Liver (tissue), 10 donors: ENCODE results near the gene CDH20. TPM values are rescaled to one million over a fixed set of nuclear protein-coding genes. Genes with fewer than 3 reads are reported as not detected.

Source experiments
- DNase-seq: peaks from one replicate; pipeline ENCODE4 v3.0.0-alpha.2; 2017; ENCODE audit warnings: low spot score
- H3K27ac ChIP-seq, 2 donors: one replicate each; pipeline ENCODE4 v1.7.0; 2013; ENCODE audit warnings: inconsistent platforms in 2 of 2, low read length in 2 of 2, control low read depth in 1 of 2, low read depth in 1 of 2, mild to moderate bottlenecking in 1 of 2
- H3K27me3 ChIP-seq, 4 donors: one replicate each; pipeline versions ENCODE4 v1.6.1 to v1.7.0; 2013; ENCODE audit warnings: low read length in 3 of 4, inconsistent platforms in 1 of 4, mild to moderate bottlenecking in 1 of 4, moderate library complexity in 1 of 4; ENCODE audit not compliant: control insufficient read depth in 4 of 4, insufficient read depth in 4 of 4
- H3K36me3 ChIP-seq, 4 donors: one replicate each; pipeline versions ENCODE4 v1.6.1 to v1.7.0; 2013; ENCODE audit warnings: low read length in 3 of 4, mild to moderate bottlenecking in 3 of 4, low read depth in 1 of 4, moderate library complexity in 1 of 4; ENCODE audit not compliant: control insufficient read depth in 4 of 4, insufficient read depth in 3 of 4
- H3K4me1 ChIP-seq, 4 donors: one replicate each; pipeline versions ENCODE4 v1.6.1 to v1.7.0; 2013; ENCODE audit warnings: low read length in 3 of 4, mild to moderate bottlenecking in 3 of 4, moderate library complexity in 1 of 4; ENCODE audit not compliant: control insufficient read depth in 4 of 4, insufficient read depth in 4 of 4
- H3K4me3 ChIP-seq, 3 donors: one replicate each; pipeline versions ENCODE4 v1.6.1 to v1.7.0; 2013; ENCODE audit warnings: low read length in 3 of 3, control low read depth in 1 of 3, low read depth in 1 of 3, mild to moderate bottlenecking in 1 of 3
- H3K9ac ChIP-seq, 2 donors: one replicate each; pipeline ENCODE4 v1.7.0; 2013; ENCODE audit warnings: low read length in 2 of 2, mild to moderate bottlenecking in 2 of 2, moderate library complexity in 2 of 2, control low read depth in 1 of 2, low read depth in 1 of 2
- H3K9me3 ChIP-seq, 4 donors: one replicate each; pipeline versions ENCODE4 v1.6.1 to v1.7.0; 2013; ENCODE audit warnings: low read length in 3 of 4; ENCODE audit not compliant: control insufficient read depth in 4 of 4
- ATF3 ChIP-seq: IDR thresholded peaks from 2 replicates; pipeline ENCODE4 v1.6.1; 2016; ENCODE audit warnings: antibody characterized with exemption
- FOXA1 ChIP-seq: IDR thresholded peaks from 2 replicates; pipeline ENCODE4 v1.6.1; 2016; ENCODE audit warnings: antibody characterized with exemption
- GABPA ChIP-seq, 2 donors: IDR thresholded peaks in 1 of 2; conservative IDR thresholded peaks in 1 of 2; 2 replicates each; pipeline ENCODE4 v1.6.1; 2016; ENCODE audit warnings: antibody characterized with exemption in 2 of 2, mild to moderate bottlenecking in 1 of 2, moderate library complexity in 1 of 2
- JUND ChIP-seq, 2 donors: IDR thresholded peaks; 2 replicates each; pipeline ENCODE4 v1.6.1; 2016; ENCODE audit warnings: antibody characterized with exemption in 2 of 2
- NR2F2 ChIP-seq: IDR thresholded peaks from 2 replicates; pipeline ENCODE4 v1.6.1; 2016; ENCODE audit warnings: antibody characterized with exemption
- RAD21 ChIP-seq, 2 donors: IDR thresholded peaks; 2 replicates each; pipeline ENCODE4 v1.6.1; 2016; ENCODE audit warnings: antibody characterized with exemption in 2 of 2, mild to moderate bottlenecking in 2 of 2
- RXRA ChIP-seq, 2 donors: IDR thresholded peaks; 2 replicates each; pipeline ENCODE4 v1.6.1; 2017 to 2018; ENCODE audit warnings: antibody characterized with exemption in 2 of 2, mild to moderate bottlenecking in 1 of 2
- YY1 ChIP-seq: IDR thresholded peaks from 2 replicates; pipeline ENCODE4 v1.6.1; 2016; ENCODE audit warnings: antibody characterized with exemption, mild to moderate bottlenecking
- WGBS: extraction: QIAGEN DNeasy Blood & Tissue Kit; methylation state at CpG from one replicate; pipeline ENCODE4 v1.1.7; 2013; 5-methylcytosine and 5-hydroxymethylcytosine counted together
- polyA plus RNA-seq, 2 donors: library from polyadenylated mRNA; stranded (reverse) in 1 of 2; unstranded in 1 of 2; fragments of 200-250 nt in 1 of 2; fragments of >200 nt in 1 of 2; fragmentation: Nextera tagmentation in 1 of 2; extraction: Ambion mirVana in 1 of 2; gene quantifications; one replicate each; pipeline versions ENCODE4 v1.2.1 to v1.2.3, GENCODE V29; 2013 to 2015
- small RNA-seq: library from RNA; depleted of rRNA; stranded (forward); fragments of <200 nt; gene quantifications from one replicate; pipeline ENCODE3, GENCODE V24; 2014
- total RNA-seq, 2 donors: library from RNA; depleted of rRNA; stranded (reverse); fragments of >200 nt; gene quantifications; one replicate each; pipeline ENCODE4 v1.2.3, GENCODE V29; 2014
- donor health status: healthy.
- donor health status: healthy.
- donor health status: healthy.
- donor health status: healthy.
- donor health status: healthy.

The CDH20 gene
- total and polyA plus RNA-seq, 4 donors = 0.08 to 0.11 (median 0.09) TPM; not detected in 1

- Histone ChIP-seq H3K36me3 (no peaks in the 10 kb centered on the region), H3K9me3 (no peaks in the 10 kb centered on the region), H3K4me1 (no peaks in the 10 kb centered on the region), H3K4me3 (no peak overlapping the region), H3K27ac (no peak overlapping the region), H3K27me3 (no peaks in the 10 kb centered on the region), H3K9ac (no peak overlapping the region)
- TF ChIP-seq NR2F2 = no peak
- no peak for TF ChIP-seq JUND (IDR thresholded peaks at IDR 0.05)
- TF ChIP-seq ATF3 = no peak
- TF ChIP-seq RXRA (IDR thresholded peaks at IDR 0.05) = no peak
- no peak for TF ChIP-seq YY1
- no peak for TF ChIP-seq RAD21 (IDR thresholded peaks at IDR 0.05)
- no peak for TF ChIP-seq FOXA1
- TF ChIP-seq GABPA (IDR thresholded peaks at IDR 0.05 in 1 of 2, conservative IDR thresholded peaks at IDR 0.05 in 1 of 2) = no peak
- no peak for DNase-seq
- WGBS = 96% methylated on average over 2 of the region's 2 CpGs
Measured at GRCh38 chr18:61602836-61603235, 269.6 kb downstream of the CDH20 start.

Small RNAs within 50 kb of the gene (small RNA-seq; reads per million reads assigned to genes)
- gene RNU6-116P = not detected
